ENCODE measurements around the gene MCTP1.

GRCh38 chr5:95069021-95069420 lies 215.9 kb downstream of the MCTP1 start:
- TF ChIP-seq ZNF384 (IDR thresholded peaks at IDR 0.05) (no peak), ELF4 (IDR thresholded peaks at IDR 0.05) (no peak), HDGF (IDR thresholded peaks at IDR 0.05; ENCODE audit: borderline replicate concordance) (no peak), SP1 (IDR thresholded peaks at IDR 0.05) (no peak), BHLHE40 (IDR thresholded peaks at IDR 0.05; ENCODE audit: borderline replicate concordance) (no peak), TARDBP (IDR thresholded peaks at IDR 0.05) (no peak), LEF1 (IDR thresholded peaks at IDR 0.05; ENCODE audit: borderline replicate concordance) (no peak), FOXM1 (IDR thresholded peaks at IDR 0.05; ENCODE audit: borderline replicate concordance) (no peak)
